HFF-Myc (cell line): ENCODE results near the gene TNPO1.

Source experiments
- DNase-seq: peaks from one replicate; pipeline ENCODE4 v3.0.0-alpha.2; 2011; ENCODE audit warnings: low read depth; ENCODE audit errors: extremely low read depth
- H3K4me3 ChIP-seq: replicated peaks from 2 replicates; pipeline ENCODE4 v1.5.1; 2011; ENCODE audit warnings: low read depth, mild to moderate bottlenecking, control low read depth, low read length
- TF ChIP-seq, protein P1 (sequence below): IDR thresholded peaks from 2 replicates; pipeline ENCODE4 v1.5.1; 2012; ENCODE audit warnings: mild to moderate bottlenecking, low read depth, low read length, control low read depth; ENCODE audit errors: missing control alignments

Gene TNPO1

DNA sequence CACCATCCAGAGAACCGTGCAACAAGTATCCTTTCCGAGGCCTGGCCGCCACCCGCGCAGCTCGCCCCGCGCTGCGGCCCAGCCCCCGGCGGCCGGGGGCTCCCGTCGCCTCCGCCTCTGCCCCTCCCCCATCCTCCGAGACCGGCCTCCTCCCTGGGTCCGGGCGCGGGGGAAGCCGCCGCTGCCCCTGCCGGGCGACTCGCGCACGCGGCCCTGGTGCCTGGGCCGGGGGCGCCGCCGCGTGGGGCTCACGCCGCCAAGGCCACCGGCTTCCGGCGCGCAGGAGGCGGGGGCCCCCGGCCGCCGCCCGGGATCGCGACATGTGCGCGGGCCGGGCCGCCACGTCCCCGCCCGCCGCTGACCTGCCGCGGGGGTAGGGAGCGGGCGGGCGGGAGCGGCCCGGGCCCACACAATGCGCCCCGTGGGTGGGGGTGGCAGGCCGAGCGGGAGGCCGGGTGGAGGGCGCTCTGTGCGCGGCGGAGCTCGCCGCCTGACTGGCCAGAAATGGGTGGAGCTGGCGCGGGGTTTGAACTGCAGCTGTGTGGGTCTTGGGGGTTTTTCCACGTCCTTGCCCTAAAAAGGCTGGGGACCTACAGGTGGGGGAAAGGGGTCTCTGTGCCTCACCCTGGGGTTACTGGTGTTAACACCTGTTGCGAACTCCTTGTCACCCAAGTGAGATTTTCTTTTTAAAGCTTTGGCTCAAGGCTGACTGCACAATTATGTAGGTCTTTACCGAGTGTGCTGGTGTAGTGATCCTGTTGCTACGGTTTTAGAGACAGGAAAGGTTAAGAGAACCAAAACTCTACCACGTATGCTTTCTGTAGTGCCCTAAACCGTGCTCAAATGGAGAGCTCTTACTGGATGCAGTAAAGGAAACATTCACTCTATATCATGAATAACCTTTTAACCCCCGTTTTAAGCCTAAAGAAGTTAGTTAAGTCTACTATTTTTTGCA, 32.3 kb downstream of the TNPO1 start:
- H3K4me3 ChIP-seq = peak overlapping the region; percentile 82
- DNase-seq = no peak
- TF ChIP-seq, protein P1, sequence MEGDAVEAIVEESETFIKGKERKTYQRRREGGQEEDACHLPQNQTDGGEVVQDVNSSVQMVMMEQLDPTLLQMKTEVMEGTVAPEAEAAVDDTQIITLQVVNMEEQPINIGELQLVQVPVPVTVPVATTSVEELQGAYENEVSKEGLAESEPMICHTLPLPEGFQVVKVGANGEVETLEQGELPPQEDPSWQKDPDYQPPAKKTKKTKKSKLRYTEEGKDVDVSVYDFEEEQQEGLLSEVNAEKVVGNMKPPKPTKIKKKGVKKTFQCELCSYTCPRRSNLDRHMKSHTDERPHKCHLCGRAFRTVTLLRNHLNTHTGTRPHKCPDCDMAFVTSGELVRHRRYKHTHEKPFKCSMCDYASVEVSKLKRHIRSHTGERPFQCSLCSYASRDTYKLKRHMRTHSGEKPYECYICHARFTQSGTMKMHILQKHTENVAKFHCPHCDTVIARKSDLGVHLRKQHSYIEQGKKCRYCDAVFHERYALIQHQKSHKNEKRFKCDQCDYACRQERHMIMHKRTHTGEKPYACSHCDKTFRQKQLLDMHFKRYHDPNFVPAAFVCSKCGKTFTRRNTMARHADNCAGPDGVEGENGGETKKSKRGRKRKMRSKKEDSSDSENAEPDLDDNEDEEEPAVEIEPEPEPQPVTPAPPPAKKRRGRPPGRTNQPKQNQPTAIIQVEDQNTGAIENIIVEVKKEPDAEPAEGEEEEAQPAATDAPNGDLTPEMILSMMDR = no peak

DNA sequence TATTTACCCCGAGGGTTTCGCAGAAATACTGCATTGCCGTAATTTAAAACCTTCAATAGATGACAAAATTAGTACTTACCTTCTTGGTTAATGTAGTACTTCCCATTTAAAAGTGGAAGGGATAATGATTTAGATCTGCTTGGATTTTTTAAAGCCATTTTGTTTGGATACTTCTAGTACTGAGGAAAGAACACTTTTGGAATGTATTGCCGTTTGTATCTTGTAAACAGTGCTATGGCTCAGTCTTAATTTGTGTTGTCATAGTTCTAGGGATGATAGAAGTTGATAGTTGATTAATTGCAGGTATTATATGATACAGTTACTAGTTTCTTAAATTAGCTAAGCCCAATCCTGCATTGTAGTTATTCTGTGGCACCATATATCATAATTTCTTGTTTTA, 33.1 kb downstream of the TNPO1 start:
- peak overlapping the region; percentile 82 for H3K4me3 ChIP-seq
- no peak for DNase-seq
- TF ChIP-seq, protein P1 = no peak

DNA sequence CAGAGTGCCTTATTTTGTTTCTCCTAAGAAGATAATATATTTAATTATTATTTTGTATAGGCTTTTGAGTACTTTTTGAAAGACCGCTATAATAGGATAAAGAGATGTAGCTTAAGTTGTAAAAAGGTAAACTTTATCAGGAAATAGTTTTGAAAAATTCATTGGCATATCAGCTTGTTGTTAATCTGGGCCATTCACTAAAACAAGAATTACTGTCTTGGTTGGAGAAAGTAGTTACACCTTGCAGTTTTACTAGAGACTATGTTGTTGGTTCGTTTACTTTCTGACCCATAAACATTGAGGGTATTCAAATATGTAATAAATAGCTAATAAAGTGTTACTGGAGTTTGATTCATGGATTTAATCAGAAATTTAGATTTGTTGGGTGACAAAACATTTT, 33.7 kb downstream of the TNPO1 start:
- no peak for DNase-seq
- TF ChIP-seq, protein P1 = no peak
- peak overlapping the region; percentile 82 for H3K4me3 ChIP-seq

DNA sequence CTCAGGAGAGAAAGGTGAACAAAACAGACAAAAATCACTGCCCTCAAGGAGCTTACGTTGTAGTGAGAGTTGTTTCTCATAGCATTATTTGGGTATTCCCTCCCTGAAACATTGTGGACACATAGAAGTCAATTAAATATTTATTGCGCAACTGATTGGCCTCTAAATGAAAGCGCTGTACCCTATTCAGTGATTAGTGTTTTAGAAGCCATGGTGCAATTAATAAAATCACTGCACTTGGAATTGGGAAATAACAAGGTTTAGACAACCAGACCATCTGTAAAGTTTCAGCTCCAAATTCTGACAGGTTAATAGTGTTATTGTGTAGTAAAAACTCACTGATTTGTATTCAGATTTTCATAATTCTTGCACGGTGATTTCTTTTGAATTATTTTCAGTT, 35.9 kb downstream of the TNPO1 start:
- no peak for DNase-seq
- H3K4me3 ChIP-seq = no peak overlapping the region; the same call in 1 of the 2 replicates
- TF ChIP-seq, protein P1 = no peak

DNA sequence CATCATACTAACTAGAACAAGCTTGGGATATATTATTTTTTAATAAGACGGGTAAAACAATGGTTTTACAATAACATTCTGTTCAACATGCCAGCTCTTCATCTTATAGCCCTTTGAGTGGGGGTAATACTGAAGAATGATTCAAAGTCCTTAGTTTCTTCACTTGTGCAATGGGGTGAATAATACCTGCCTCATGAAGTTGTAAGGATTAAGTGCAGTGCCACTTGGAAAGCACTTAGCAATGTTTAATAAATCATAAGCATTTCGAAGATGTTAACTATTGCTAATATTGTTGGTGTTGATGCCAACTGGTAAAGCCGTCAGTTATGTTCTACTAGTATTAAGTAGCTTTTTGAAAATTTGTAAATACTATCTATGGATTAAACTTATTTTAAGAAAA, 38.0 kb downstream of the TNPO1 start:
- H3K4me3 ChIP-seq = no peak overlapping the region
- DNase-seq = no peak
- TF ChIP-seq, protein P1 = no peak

DNA sequence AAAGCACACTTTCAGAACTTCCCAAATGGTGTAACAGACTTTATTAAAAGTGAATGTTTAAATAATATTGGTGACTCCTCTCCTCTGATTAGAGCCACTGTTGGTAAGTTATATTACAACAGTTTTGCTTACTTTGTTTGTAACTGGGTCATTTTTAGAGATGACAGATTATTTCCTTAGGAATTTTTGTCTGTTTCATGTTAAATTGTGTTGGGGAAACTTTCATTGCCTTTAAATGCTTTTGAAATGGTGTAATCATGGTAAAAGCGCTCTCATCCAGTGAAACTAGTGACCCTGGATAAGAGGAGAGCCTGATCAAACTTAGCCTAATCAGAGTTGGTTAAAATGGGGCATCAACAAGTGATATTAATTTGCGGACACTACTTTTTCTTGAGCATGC, 39.4 kb downstream of the TNPO1 start:
- TF ChIP-seq, protein P1 = no peak
- DNase-seq = no peak
- no peak overlapping the region for H3K4me3 ChIP-seq

DNA sequence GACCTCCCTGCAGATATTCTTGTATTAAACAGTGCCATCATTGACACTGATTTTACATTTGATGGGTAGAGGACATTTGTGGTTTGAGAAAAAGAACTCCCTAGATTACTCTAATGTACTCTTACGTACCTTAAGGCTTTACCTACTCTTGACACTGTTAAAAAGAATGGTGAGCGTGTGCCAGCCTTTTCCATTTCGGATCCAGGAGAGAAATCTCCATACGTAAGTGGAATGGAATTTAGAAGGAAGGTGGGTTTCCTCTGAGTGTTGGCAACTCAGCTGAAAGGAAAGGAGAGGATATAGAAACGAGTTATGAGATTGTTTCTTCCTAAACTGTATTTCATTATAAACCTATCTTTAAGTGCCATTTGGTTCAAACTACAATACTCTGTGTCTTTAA, 40.9 kb downstream of the TNPO1 start:
- TF ChIP-seq, protein P1 = no peak
- DNase-seq = no peak

More for the DNA sequence above, 40.9 kb downstream of the TNPO1 start:
- H3K4me3 ChIP-seq = no peak overlapping the region
